ENCODE data around the gene UPF3B.
"Not testable (repeated sequence)": the region's sequence is repeated elsewhere in the genome, so short reads cannot be mapped to it uniquely, and the experiment has no call there.

UPF3B gene, protein sequence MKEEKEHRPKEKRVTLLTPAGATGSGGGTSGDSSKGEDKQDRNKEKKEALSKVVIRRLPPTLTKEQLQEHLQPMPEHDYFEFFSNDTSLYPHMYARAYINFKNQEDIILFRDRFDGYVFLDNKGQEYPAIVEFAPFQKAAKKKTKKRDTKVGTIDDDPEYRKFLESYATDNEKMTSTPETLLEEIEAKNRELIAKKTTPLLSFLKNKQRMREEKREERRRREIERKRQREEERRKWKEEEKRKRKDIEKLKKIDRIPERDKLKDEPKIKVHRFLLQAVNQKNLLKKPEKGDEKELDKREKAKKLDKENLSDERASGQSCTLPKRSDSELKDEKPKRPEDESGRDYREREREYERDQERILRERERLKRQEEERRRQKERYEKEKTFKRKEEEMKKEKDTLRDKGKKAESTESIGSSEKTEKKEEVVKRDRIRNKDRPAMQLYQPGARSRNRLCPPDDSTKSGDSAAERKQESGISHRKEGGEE

GRCh38 chrX:119852382-119853353 is at the start of gene UPF3B:
TSS of gene UPF3B (minus strand) at chrX:119852963. CDS start at chrX:119852928, 35 bp downstream.
- DNase-seq = peak; percentile 99

- no peak for DNase-seq
Measured at GRCh38 chrX:119900976-119901375, 48.2 kb upstream of the UPF3B start.

DNA sequence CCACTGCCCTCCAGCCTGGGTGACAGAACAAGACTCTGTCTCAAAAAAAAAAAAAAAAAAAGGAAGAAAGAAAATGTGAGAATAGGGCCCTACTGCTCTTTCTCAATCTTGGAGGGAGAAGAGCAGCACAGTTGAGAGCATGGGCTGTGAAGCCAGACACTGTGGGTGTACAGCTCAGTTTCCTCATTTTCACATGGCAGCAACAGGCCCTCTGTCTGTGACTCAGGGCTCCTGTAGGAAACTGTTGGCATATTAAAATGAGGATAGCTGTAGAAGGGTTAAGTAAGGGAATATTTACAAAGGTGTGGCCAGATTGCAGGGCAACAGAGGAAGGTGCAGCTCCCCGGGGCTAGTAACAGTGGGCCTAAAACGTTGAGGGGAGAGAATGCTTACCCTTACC is 46.4 kb upstream of the UPF3B start:
- no peak for DNase-seq

DNA sequence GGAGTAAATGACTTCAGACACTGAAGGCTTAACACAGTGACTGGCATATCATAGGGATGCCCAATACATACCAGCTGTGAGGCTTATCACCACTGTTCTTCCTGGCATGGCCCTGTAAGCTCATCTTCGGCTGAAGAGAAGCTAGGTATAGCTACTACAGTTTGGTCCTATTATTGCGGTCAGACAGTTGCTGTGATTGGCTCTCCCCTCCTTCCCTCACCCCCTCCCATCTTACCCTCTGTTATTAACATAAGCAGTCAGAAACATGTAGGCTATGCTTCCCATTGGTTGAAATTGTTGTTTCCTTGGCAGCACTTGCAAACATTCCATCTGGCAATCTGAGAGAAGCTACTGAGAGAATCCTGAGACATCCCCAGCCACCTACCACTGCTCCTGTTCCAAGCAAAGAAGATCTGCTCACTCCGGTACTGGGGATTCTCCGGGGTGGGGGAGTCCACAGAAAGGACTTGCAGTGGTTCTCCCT is 43.1 kb upstream of the UPF3B start, which contains the start of gene AKAP14:
Gene AKAP14, plus strand, starts transcription at position 51 of the 484 bp plus-strand sequence. CDS start 7,331 bp downstream, outside the sequence.
- peak; percentile 6 for DNase-seq

- DNase-seq = not testable (repeated sequence)
Measured at GRCh38 chrX:119891961-119892692, 39.4 kb upstream of the UPF3B start.

DNA sequence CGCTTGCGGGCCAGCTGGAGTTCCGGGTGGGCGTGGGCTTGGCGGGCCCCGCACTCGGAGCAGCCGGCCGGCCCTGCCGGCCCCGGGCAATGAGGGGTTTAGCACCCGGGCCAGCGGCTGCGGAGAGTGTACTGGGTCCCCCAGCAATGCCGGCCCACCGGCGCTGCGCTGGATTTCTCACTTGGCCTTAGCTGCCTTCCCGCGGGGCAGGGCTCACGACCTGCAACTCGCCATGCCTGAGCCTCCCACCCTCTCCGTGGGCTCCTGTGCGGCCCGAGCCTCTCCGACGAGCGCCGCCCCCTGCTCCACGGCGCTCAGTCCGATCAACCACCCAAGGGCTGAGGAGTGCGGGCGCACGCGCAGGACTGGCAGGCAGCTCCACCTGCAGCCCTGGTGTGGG is 37.9 kb upstream of the UPF3B start:
- DNase-seq = not testable (repeated sequence)

- DNase-seq = peak; percentile 88
Measured at GRCh38 chrX:119887721-119888425, 35.1 kb upstream of the UPF3B start.

DNA sequence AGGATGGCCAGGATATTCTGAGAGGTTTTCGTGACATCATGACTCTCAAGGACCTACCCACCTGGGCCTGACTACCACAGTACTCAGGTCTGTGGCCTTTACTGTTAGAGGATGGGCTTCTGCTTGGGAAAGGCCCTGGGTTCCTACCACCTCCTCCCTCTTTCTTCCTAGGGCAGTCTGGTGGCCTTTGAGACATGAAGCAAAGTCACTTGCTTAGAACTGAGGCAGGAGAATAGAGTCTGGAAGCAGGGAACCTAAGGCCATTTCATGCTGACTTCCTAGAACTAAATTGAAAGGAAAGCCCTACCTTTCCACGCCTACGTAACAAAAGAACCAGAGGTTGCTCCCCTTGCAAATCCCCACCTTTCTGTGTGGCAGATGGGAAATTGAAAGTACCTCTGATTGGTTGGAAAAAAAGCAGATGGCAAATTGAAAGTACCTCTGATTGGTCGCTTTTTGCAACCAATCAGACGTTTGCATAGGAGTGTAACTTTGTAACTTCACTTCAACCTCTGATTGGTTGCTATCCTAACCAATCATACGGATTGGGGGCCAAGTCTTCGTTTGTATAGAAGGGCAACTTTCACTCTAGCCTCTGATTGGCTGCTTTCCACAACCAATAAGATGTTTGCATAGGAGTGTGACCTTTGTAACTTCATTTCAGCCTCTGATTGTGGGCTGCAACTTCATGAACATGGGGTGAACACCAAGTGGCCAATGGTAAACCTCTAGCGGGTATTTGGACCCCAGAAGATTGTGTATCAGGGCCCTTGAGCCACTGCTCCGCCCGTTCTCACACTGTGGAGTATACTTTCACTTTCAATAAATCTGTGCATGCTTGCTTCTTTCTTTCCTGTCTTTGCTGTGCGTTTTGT is 33.0 kb upstream of the UPF3B start:
- peak; percentile 77 for DNase-seq

GRCh38 chrX:119880552-119881437 is 28.0 kb upstream of the UPF3B start:
- peak; percentile 84 for DNase-seq

DNA sequence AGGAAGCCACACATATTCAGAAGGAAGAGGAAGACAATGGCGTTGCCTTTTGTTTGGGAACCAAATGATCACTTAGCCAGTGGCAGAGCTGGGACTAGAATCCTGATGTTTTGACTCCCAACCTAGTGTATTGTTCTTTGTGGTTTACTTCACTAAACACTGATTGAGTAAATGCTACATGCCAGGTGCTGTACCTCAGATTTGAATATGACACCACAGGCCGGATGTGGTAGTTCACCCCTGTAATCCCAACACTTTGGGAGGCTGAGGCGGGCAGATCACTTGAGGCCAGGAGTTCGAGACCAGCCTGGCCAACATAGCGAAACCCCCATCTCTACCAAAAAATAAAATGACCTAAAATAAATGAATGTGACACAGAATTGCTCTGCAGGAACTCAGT is 27.3 kb upstream of the UPF3B start:
- DNase-seq = no peak

DNA sequence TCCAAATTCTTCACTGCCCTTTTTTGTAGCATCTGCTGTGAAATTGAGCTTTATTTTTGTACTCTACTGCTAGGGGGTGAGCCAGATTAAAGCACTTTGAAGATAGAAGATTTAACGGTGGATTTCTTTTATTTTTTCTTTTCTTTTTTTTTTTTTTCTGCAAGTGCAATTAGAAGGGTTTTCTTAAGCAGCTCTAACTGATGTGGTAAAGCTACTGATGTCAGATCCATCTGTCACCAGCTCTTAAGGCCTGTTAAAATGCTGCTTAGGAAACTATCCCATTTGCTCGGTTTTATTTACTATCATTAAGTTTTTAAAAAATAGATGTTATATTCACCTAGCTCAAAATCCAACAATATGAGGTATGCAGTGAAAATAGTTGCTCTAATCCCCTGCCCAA is 26.0 kb upstream of the UPF3B start:
- DNase-seq = no peak

- peak; percentile 97 for DNase-seq
Measured at GRCh38 chrX:119871599-119872395, 19.0 kb upstream of the UPF3B start, which contains the start of the genes NDUFA1 and RNF113A. TSS of gene NDUFA1 (plus strand) at chrX:119871832. CDS start at chrX:119871912, 80 bp downstream. TSS of gene RNF113A (minus strand) at chrX:119871733. CDS start at chrX:119871613, 120 bp downstream.

GRCh38 chrX:119871245-119871598 is 18.5 kb upstream of the UPF3B start:
- DNase-seq = no peak

GRCh38 chrX:119870626-119871131 is 17.9 kb upstream of the UPF3B start:
- peak; percentile 68 for DNase-seq

GRCh38 chrX:119853444-119853843 is 681 bp upstream of the UPF3B start:
- peak; percentile 36 for DNase-seq

DNA sequence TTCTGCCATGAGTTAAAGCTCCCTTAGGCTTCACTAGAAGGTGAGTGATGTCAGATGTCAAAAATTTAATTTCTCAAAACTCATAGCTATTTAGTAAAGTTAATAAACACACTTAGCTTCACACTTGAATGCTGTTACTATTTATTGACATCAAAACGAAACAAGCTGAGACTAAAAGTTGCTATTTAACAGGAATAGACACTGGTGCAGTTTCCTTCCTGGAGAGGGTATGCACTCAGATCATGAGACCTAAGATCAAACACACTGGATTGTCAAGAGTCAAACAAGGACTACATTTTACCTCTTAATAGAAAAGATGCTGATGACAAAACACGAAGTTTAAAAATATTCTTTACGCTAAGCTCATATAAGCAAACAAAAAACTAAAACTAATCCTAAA is 18.9 kb downstream of the UPF3B start:
- no peak for DNase-seq

GRCh38 chrX:119828446-119828845 is 24.3 kb downstream of the UPF3B start:
- DNase-seq = no peak

DNA sequence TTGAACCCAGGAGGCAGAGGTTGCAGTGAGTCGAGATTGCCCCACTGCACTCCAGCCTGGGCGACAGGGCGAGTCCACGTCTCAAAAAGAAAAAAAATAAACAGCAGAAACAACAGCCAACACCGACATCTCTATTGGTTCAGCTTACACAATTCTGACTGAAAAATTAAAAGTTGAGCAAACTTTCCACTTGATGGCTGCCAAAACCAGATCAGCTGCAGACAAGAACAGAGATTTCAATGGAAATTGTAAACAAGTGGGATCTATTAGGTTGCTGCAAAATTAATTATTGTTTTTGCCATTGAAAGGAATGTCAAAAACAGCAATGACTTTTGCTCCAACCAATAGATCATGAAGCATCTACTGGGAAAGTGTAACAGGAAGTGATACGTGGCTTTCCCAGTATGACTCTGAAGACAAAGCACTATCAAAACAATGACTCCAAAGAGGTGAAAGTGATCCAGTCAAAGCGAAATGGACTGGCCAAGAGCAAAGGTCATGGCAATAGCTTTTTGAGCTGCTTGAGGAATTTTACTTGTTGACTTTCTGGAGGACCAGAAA is 26.3 kb downstream of the UPF3B start:
- peak; percentile 38 for DNase-seq
